GDM1 (cell line): ENCODE data around the gene TBC1D1.

ENCODE experiments used
- DNase-seq: peaks from one replicate; lab custom pipeline; 2025; lab: John Stamatoyannopoulos, UW

TBC1D1 gene

DNA sequence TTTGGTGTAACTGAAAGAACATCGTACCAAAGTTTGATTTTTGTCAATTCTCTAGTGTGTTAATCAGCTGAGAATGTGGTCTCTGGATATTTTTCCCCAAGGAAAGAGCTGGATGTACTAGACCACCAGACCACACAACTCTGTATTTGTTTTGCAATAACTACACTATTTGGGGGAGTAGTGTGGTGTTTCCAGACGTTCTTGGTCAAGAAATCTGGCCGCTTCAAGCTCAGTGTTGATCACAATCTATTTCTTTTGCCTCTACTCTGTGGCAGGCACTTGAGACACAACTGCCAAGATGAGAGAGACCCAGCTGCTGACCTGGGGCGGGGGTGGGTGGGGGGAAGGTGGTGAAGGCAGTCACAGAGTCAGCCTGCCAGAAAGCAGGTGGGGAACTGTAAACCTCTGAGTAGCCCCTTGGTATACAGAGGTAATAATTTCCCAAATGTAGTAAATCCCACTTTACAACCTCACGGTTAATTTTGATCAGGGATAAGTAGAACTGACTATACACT, 99.9 kb downstream of the TBC1D1 start:
- no peak for DNase-seq

DNA sequence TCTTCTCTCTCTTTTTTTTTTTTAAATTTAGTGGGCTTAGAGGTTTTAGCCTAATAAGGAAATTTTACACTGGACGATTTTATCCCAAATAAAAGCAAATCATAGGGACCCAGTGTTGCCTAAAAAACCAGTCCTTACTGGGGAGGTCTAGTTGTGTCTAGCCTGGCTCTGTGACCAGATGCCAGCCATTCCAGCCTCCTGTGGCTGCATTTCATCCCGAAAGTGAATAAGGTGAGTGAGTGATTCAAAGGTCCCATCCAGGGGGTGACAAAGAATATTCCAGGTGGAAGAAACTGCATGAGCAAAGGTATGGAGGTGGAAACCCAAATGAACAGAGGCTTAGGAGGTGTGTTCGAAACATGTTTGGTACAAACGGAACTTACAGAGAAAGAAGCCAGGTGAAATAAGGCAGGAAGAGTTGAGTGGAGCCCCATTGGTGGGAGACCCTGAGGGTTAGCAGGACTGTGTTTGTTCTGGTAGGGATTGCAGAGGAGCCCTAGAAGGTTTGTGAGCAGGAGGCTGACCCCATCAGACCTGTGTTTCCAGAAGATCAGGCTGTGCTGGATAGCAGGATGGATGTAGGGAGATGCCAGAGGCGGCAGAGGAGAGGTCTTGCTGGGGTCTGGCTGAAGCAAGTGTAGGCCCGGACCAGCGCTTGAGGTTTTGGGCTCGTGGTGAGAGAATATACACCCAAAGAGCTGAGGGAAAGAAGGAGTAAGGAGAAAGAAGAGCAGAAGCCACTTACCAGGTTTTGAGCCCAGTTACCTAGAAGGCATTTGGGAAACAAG, 100.9 kb downstream of the TBC1D1 start:
- DNase-seq: no peak

DNA sequence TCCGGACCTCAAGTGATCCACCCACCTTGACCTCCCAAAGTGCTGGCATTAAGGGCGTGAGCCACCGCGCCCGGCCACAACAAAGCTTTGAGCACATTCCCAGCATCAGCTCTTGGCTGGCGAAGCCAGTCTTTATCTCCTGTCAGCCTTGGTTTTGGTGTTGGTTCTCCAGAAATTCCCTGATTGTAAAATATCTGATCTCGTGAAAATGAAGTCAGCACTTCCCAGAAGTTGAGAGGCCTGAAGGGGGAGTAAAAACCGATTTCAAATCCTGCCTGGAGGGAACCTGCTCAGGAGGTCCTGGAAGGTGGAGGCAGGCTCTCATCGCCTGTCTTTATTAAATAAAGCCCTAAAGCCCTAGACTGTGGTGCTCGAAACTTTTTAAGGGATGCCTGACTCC, 102.9 kb downstream of the TBC1D1 start:
- no peak for DNase-seq

DNA sequence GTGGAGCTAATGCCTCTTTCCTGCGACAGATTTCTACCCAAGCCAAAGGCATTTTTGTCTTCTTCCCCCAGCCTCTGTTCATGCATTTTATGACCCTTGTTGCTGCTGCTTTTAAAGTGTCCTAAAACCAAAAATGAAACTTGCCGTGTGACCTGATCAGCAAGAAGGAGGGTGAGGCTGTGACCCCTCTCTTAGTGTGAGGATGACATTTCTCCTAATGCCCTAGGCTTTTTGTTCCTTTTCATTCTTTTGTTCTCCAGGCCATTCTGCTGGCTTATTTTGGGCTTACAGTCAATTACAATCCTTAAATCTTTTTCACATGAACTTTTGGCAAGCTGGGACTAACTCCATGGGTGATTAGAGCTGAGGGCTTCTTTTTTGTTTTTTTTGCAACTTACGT, 103.7 kb downstream of the TBC1D1 start:
- no peak for DNase-seq

DNA sequence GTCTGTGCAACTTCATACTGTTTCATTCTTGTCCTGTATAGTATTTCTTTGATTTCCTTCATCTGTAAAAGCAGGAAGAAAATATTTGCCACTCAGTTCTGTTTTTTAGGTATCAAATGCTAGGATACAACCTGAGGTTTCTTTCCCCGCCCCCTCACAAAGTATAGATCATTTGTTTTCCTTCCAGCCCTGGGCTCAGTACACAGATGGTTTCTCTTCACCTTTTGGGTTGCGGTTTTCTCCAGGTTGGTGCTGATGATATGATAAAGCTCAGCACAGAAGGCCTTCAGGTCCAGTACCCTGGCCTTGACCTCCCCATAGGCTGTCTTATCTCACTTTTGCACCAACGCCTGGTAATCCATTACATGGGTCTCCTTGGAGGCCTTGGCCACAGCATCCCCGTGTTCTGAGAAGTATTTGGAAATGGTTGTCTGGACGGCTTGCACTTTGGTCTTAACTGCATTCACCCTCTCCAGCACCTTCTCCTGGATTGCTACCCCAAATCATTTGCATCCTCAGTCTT, 104.5 kb downstream of the TBC1D1 start:
- no peak for DNase-seq

GRCh38 chr4:37995981-37996775, 105.3 kb downstream of the TBC1D1 start:
- no peak for DNase-seq

- no peak for DNase-seq
Observed at GRCh38 chr4:37998226-37998625, 107.3 kb downstream of the TBC1D1 start.

DNA sequence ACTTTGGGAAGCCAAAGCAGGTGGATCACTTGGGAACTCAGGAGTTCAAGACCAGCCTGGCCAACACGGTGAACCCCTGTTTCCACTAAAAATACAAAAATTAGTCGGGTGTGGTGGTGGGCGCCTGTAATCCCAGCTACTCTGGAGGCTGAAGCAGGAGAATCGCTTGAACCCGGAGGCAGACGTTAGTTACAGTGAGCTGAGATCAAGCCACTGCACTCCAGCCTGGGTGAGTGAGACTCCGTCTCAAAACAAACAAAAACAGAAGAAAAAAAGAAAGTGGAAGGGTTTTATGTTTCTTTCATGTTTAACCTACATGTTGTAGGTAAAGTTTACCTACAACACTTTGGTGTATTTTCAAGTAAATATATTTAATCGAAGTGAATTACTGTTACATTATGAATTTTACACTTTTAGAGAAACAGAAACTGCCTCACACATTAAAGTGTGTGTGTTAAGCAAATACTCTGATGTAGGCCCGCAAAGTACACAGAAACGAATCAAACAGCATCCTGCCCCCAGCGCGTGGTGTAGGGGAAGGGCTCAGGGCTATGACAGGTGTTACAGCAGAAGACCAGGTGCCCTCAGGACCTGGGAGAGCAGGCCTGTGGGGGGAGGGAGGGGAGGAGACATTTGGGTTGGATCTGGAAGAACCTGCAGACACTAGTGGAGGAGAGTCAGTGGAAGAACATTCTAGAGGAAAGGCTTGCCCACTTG, 108.3 kb downstream of the TBC1D1 start:
- DNase-seq: no peak

DNA sequence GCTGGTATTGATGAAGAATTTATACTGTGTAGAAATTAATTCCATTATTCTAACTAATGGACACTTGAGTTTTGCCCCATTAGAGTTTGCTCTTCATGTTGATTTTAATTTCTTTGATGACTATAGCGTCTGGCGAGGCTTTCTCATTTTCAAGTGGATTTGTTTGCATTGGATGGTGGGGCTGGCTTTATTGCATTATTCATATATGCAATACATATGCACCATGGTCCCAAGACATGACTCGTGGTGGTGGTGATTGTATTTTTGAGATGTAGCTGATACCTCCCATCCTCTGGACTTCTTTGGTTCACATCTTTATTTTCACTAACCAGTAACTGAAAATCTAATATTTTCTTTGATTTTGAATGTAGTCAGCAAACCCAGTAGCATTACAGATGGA, 109.1 kb downstream of the TBC1D1 start:
- no peak for DNase-seq

GRCh38 chr4:38001927-38002326, 111.0 kb downstream of the TBC1D1 start:
- no peak for DNase-seq

- DNase-seq: no peak
Observed at GRCh38 chr4:38002451-38003071, 111.7 kb downstream of the TBC1D1 start.

DNA sequence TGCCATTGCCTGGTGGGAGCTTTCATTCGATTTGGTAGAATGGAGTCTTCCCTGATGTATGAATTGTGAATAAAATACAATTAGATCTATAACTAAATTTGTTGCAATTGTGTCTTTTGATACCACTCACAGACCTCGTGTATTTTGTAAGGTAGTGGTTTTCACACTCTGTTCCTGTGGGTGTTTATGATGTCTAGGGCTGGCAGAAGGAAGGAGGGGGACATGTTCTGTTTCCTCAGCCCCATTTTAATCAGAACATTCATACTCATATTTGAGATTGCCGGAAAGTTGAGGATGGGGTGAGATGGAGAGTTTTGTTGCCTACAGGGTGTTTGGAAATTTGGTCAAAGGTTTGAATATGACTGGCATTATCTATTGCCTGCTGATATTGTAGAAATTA, 112.2 kb downstream of the TBC1D1 start:
- no peak for DNase-seq

DNA sequence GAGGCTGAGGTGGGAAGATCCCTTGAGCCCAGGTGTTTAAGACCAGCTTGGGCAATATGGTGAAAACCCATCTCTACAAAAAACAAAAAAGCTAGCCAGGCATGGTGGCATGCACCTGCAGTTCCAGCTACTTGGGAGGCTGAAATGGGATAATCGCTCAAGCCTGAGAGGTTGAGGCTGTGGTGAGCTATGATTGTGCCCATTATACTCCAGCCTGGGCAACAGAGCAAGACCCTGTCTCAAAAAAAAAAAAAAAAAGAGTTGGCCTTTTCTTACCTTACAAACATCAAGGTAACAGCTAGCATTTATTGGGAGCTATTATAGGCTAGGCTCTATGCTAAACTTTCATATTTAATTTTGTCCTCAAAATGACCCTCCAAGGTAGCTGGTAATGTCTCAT, 112.7 kb downstream of the TBC1D1 start:
- DNase-seq: no peak

DNA sequence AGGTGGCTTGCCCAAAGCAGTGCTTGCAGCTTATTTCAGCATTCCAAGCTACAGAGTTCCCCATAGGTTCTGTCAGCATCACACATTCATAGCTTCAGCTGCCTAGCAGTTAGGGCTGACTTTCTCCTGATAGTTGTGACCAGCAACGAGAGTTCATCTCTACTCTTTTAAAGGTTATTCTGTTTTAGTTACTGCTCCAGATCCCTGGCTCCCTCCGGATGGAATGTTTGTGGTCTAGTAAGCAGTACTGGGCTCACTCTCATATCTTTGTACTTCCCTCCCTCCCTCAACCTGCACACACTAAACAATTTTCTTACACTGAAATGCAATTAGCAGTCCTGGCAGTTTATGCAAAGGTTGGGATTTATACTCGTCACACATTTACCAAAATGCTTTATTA, 113.2 kb downstream of the TBC1D1 start:
- no peak for DNase-seq

DNA sequence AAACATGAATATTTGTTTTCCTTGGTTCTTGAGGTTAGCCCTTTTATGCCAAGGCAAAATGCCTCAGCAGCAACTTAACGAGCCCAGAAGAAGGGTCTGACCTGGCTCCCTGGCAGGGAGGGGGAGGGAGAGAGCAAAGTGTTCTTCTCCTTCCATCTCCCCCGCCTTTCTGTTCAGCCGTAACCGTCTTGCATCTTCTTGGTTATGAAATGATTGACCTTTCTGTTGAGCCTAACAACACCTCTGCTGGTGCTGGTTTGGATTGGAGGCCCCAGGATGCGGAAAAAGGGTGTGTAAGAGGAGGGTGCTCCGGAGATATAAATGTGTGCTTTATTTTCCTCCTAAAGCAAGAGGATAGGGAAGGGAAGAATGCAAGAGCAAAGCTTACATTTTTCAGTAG, 114.0 kb downstream of the TBC1D1 start:
- no peak for DNase-seq

DNA sequence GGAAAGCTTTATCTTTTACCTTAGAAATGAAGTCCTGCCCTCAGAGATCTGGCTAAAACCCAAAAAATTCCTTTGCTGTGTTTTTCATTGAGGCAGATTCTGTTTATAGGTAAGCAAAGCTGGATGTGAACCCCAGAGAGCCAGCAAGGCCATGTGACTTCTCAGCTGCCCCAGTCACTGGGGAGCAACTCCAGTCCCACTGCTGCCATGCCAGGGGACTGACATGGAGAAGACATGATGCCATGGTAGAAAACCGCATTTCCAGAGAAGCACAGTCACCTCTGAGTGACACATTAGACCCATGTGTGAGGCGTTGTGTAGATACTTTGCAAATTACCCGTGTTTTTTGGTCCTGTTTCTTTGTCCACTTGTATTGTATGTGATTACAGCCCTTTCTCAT, 114.8 kb downstream of the TBC1D1 start:
- no peak for DNase-seq

- no peak for DNase-seq
Observed at GRCh38 chr4:38007645-38008044, 116.8 kb downstream of the TBC1D1 start.

DNA sequence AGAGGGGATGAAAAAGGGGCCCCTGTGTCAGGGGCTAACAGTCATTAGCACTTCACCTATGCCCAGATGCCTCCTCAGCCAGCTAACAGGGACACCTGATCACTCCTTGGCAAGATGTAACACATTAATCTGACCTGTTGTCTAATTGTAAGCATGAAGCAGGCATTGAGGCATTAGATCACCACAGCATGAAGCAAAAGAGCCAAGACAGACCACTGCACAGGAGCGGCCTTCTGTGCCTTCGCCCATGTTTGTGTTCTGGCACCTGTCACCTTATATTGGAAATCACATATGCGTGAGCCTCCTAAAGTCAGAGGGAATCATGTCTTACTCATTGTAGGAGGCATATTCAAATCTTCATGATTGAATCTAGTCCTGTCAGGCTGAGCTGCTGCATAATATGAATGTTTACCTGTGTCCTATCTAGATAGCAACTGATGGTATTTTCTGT, 117.7 kb downstream of the TBC1D1 start:
- no peak for DNase-seq

DNA sequence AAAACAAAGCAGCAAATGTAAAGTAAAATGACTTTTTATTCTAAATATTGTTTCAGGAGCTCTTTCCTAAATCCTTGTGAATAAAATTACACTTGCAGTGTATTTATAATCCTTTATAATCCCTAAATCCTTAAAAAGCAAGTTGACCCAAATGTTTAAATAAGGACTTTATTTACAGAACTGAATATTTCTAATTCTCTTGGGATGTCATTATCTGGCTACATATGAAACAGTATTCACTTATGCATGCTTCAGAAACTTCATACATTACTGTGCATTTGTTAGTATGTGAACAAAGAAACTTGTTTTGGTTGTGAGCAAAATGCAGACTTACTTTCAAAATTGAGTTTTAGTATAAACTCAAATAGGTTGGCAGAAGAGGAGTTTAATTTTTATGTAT, 118.5 kb downstream of the TBC1D1 start:
- DNase-seq: no peak

DNA sequence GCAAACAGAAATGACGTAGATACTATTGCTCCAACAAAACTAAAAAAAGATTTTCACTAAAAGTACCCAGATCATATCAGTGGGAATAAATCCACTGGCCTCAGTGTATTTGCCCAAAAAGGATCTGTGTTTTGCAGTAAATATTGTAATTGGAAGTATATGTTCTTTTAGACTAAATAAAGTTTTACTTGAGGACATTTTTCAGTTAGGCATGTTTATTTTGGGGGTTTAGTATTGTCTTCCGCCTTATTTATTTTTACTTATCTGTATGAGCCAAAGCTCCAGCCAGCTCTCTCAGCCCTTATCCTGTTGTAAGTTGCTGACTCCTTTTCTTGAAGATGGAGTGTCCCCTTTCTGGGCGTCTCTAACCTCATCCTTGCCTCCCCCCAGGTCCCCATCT, 119.1 kb downstream of the TBC1D1 start:
- no peak for DNase-seq

DNA sequence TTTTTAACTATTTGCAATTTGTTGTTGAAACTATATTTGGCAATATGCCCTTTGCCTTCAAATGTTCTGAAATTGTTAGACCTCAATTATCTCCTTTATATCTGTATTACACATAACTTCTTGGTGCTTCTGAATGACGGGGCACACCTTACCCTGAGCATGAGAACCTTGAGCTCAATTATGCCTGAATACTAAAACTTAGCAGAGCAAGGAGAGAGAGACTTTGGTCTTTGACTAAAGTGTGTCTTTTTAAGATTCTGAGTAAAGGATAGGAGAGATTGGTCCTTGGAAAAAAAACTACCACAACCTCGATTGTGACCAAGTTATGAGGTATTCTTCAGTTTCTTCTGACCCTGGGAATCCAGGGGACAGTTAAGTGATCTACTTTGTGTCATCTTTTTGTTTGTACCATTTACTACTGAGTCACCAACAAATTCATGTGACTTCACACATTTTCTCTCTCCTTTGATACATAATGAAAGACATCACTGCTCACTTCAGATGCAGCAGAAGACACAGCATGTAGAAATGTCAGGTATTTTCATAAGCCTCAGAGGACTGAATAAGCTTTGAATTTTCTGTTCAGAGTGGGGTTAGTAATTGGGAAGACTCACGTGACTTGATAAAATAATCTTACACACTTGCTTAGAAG, 120.8 kb downstream of the TBC1D1 start:
- no peak for DNase-seq
